Gastroesophageal sphincter (tissue), 3 donors: ENCODE data around the gene ISCU.

Source experiments
- POLR2A ChIP-seq, 2 donors: fragments of 450-650 bp; IDR thresholded peaks; one replicate each; pipeline ENCODE4 v1.6.1; 2017; ENCODE audit warnings: antibody characterized with exemption in 2 of 2, mild to moderate bottlenecking in 2 of 2, moderate library complexity in 1 of 2
- TF ChIP-seq, protein P1 (sequence below), 4 experiments: fragments of 200-600 bp in 2 of 4; fragments of 450-650 bp in 2 of 4; sonication (generic) in 1 of 4; IDR thresholded peaks; one replicate each; pipeline ENCODE4 v1.5.1; 2017 to 2019; ENCODE audit warnings: antibody characterized with exemption in 4 of 4, mild to moderate bottlenecking in 2 of 4, moderate library complexity in 2 of 4

DNA sequence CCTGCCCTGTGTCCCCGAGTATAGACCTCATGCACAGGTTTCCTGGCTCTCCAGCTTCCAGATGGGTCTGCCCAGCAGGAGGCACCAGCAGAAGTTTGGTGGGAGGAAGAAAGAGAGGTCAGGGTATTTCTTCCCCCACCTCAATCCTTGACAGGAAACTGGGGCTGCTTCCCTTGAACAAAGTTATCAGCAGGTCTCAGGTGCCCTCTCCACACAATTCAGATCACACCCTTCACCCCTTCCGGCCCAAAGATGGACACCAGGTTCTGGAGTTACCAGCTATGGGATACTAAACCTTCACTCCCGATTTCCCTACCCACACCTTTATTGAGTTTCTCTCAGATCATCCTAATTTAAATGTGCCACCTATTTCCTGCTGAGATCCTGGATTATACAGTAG is 2.6 kb upstream of the ISCU start:
- TF ChIP-seq, protein P1, sequence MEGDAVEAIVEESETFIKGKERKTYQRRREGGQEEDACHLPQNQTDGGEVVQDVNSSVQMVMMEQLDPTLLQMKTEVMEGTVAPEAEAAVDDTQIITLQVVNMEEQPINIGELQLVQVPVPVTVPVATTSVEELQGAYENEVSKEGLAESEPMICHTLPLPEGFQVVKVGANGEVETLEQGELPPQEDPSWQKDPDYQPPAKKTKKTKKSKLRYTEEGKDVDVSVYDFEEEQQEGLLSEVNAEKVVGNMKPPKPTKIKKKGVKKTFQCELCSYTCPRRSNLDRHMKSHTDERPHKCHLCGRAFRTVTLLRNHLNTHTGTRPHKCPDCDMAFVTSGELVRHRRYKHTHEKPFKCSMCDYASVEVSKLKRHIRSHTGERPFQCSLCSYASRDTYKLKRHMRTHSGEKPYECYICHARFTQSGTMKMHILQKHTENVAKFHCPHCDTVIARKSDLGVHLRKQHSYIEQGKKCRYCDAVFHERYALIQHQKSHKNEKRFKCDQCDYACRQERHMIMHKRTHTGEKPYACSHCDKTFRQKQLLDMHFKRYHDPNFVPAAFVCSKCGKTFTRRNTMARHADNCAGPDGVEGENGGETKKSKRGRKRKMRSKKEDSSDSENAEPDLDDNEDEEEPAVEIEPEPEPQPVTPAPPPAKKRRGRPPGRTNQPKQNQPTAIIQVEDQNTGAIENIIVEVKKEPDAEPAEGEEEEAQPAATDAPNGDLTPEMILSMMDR (IDR thresholded peaks at IDR 0.05) = no peak
- no peak for TF ChIP-seq POLR2A (IDR thresholded peaks at IDR 0.05)
